WTC11 (cell line): ENCODE results near the gene SLC25A45. TPM values are rescaled to one million over a fixed set of nuclear protein-coding genes. Genes with fewer than 3 reads are reported as not detected.

Experiments
- ATAC-seq: fragments of 200-7000 bp; cut with Tn5 transposase; 2 replicates; pipeline ENCODE4 v1.10.0; 2021; ENCODE audit warnings: mild to moderate bottlenecking, moderate library complexity
- CTCF ChIA-PET: fragments of 300-600 bp; sonication (Branson Sonifier 250); formaldehyde crosslinking; loops from one replicate; lab custom pipeline; 2021; ENCODE audit warnings: antibody characterized with exemption; lab: Charles Lee
- POLR2A ChIA-PET: fragments of 350-600 bp; sonication (Branson Sonifier 250); formaldehyde crosslinking; loops from one replicate; lab custom pipeline; 2021; ENCODE audit warnings: antibody characterized with exemption; lab: Charles Lee
- DNase-seq: peaks from one replicate; pipeline ENCODE4 v3.0.0; 2021; ENCODE audit warnings: low spot score
- H3K27ac Mint-ChIP-seq: 2 replicates; pipeline ENCODE4 v1.8.0; 2021; ENCODE audit warnings: mixed read lengths
- H3K27me3 Mint-ChIP-seq: 2 replicates; pipeline ENCODE4 v1.8.0; 2021; ENCODE audit warnings: low read depth, mild to moderate bottlenecking, moderate library complexity, mixed read lengths
- H3K36me3 Mint-ChIP-seq: 2 replicates; pipeline ENCODE4 v1.8.0; 2021; ENCODE audit warnings: mixed read lengths
- H3K4me1 Mint-ChIP-seq: 2 replicates; pipeline ENCODE4 v1.8.0; 2022; ENCODE audit warnings: mixed read lengths
- H3K4me3 Mint-ChIP-seq: 2 replicates; pipeline ENCODE4 v1.8.0; 2021; ENCODE audit warnings: mild to moderate bottlenecking, moderate library complexity, mixed read lengths
- H3K9me3 Mint-ChIP-seq: 2 replicates; pipeline ENCODE4 v1.8.0; 2021; ENCODE audit warnings: mixed read lengths
- CREM ChIP-seq: sonication (generic); formaldehyde crosslinking; IDR thresholded peaks from 2 replicates; pipeline ENCODE4 v1.8.1; 2022; ENCODE audit warnings: mild to moderate bottlenecking, missing genetic modification reagents, moderate library complexity
- ETV6 ChIP-seq: sonication (generic); formaldehyde crosslinking; IDR thresholded peaks from 2 replicates; pipeline ENCODE4 v1.8.1; 2022; ENCODE audit warnings: mild to moderate bottlenecking, missing genetic modification reagents
- JAZF1 ChIP-seq: fragments of 250-450 bp; sonication (Bioruptor Pico); IDR thresholded peaks from 2 replicates; pipeline ENCODE4 v1.9.0; 2021; ENCODE audit warnings: moderate library complexity, mild to moderate bottlenecking, inconsistent platforms
- MYBL2 ChIP-seq: sonication (generic); formaldehyde crosslinking; IDR thresholded peaks from 2 replicates; pipeline ENCODE4 v1.8.1; 2023; ENCODE audit warnings: mild to moderate bottlenecking, moderate library complexity, missing genetic modification reagents
- NR2C2 ChIP-seq: sonication (generic); formaldehyde crosslinking; IDR thresholded peaks from 2 replicates; pipeline ENCODE4 v1.8.0; 2022; ENCODE audit warnings: mild to moderate bottlenecking, missing genetic modification reagents
- OVOL2 ChIP-seq: fragments of 250-450 bp; sonication (Bioruptor Pico); IDR thresholded peaks from 2 replicates; pipeline ENCODE4 v1.9.0; 2021; ENCODE audit warnings: mild to moderate bottlenecking, borderline replicate concordance
- PRRX2 ChIP-seq: fragments of 250-450 bp; sonication (Bioruptor Pico); IDR thresholded peaks from 2 replicates; pipeline ENCODE4 v1.8.0; 2021; ENCODE audit warnings: mild to moderate bottlenecking
- TEAD1 ChIP-seq: sonication (generic); formaldehyde crosslinking; IDR thresholded peaks from 2 replicates; pipeline ENCODE4 v1.8.0; 2022; ENCODE audit warnings: mild to moderate bottlenecking, missing genetic modification reagents
- total RNA-seq: library from RNA; stranded (reverse); gene quantifications from 3 replicates; pipeline ENCODE4 v1.2.3, GENCODE V29; 2021
- TF ChIP-seq, protein P1 (sequence below): fragments of 250-450 bp; sonication (Bioruptor Pico); IDR thresholded peaks from 2 replicates; pipeline ENCODE4 v1.9.0; 2021; ENCODE audit warnings: moderate library complexity, mild to moderate bottlenecking, inconsistent platforms, borderline replicate concordance
- TF ChIP-seq, protein P2 (sequence below): fragments of 250-450 bp; sonication (Bioruptor Pico); IDR thresholded peaks from 2 replicates; pipeline ENCODE4 v1.8.0; 2021; ENCODE audit warnings: mild to moderate bottlenecking
- TF ChIP-seq, protein P3 (sequence below): sonication (generic); formaldehyde crosslinking; IDR thresholded peaks from 2 replicates; pipeline ENCODE4 v1.8.1; 2023; ENCODE audit warnings: mild to moderate bottlenecking, missing genetic modification reagents, moderate library complexity
- TF ChIP-seq, protein P4 (sequence below): sonication (generic); formaldehyde crosslinking; IDR thresholded peaks from 2 replicates; pipeline ENCODE4 v1.8.0; 2022; ENCODE audit warnings: mild to moderate bottlenecking, missing genetic modification reagents
- TF ChIP-seq, protein P5 (sequence below): fragments of 250-450 bp; sonication (Bioruptor Pico); conservative IDR thresholded peaks from 2 replicates; pipeline ENCODE4 v1.9.0; 2021; ENCODE audit warnings: mild to moderate bottlenecking
- TF ChIP-seq, protein P6 (sequence below): sonication (generic); formaldehyde crosslinking; conservative IDR thresholded peaks from 2 replicates; pipeline ENCODE4 v1.8.1; 2022; ENCODE audit warnings: mild to moderate bottlenecking, missing genetic modification reagents

SLC25A45 gene
- total RNA-seq, 1 experiment from 2014 or later = 1.7 TPM

DNA sequence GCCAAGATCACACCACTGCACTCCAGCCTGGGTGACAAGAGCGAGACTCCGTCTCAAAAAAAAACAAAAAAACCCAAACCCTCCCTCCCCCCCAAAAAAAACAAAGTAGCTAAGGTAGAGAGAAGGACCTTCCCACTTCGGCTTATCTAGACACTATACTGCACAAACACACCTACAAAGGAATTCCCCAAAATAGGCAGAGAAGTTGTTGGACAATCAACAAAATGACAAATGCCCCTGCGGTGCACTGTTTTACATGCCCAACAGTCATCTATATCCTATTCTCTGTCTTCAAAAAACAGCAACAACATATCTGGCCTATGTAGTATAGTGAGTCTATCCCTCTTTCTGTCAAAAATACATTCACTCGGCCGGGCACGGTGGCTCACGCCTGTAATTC lies 55.4 kb downstream of the SLC25A45 start:
- H3K4me3 Mint-ChIP-seq = no peak overlapping the region
- H3K9me3 Mint-ChIP-seq = no peaks in the 10 kb centered on the region
- POLR2A ChIA-PET = interaction anchor here (1.0 to 1.6 kb wide), 3 partner anchors 10 to 52 kb away, joined by 3 to 5 read pairs (median 4); partner anchors contain the start of gene CDC42EP2
- CTCF ChIA-PET = interaction anchor here (0.6 to 4.8 kb wide), 3 partner anchors 11 to 142 kb away, joined by 3 to 34 read pairs (median 4); partner anchors contain the start of gene CDC42EP2
- TF ChIP-seq, protein P1, sequence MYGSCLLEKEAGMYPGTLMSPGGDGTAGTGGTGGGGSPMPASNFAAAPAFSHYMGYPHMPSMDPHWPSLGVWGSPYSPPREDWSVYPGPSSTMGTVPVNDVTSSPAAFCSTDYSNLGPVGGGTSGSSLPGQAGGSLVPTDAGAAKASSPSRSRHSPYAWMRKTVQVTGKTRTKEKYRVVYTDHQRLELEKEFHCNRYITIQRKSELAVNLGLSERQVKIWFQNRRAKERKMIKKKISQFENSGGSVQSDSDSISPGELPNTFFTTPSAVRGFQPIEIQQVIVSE (CRISPR knock-in tag) = no peak
- TF ChIP-seq, protein P2, sequence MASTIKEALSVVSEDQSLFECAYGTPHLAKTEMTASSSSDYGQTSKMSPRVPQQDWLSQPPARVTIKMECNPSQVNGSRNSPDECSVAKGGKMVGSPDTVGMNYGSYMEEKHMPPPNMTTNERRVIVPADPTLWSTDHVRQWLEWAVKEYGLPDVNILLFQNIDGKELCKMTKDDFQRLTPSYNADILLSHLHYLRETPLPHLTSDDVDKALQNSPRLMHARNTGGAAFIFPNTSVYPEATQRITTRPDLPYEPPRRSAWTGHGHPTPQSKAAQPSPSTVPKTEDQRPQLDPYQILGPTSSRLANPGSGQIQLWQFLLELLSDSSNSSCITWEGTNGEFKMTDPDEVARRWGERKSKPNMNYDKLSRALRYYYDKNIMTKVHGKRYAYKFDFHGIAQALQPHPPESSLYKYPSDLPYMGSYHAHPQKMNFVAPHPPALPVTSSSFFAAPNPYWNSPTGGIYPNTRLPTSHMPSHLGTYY = no peak
- TF ChIP-seq, protein P3, sequence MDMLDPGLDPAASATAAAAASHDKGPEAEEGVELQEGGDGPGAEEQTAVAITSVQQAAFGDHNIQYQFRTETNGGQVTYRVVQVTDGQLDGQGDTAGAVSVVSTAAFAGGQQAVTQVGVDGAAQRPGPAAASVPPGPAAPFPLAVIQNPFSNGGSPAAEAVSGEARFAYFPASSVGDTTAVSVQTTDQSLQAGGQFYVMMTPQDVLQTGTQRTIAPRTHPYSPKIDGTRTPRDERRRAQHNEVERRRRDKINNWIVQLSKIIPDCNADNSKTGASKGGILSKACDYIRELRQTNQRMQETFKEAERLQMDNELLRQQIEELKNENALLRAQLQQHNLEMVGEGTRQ (CRISPR knock-in tag) = no peak
- TF ChIP-seq JAZF1 = no peak
- TF ChIP-seq PRRX2 = no peak
- TF ChIP-seq, protein P4, sequence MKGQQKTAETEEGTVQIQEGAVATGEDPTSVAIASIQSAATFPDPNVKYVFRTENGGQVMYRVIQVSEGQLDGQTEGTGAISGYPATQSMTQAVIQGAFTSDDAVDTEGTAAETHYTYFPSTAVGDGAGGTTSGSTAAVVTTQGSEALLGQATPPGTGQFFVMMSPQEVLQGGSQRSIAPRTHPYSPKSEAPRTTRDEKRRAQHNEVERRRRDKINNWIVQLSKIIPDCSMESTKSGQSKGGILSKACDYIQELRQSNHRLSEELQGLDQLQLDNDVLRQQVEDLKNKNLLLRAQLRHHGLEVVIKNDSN (CRISPR knock-in tag) = no peak
- TF ChIP-seq, protein P5, sequence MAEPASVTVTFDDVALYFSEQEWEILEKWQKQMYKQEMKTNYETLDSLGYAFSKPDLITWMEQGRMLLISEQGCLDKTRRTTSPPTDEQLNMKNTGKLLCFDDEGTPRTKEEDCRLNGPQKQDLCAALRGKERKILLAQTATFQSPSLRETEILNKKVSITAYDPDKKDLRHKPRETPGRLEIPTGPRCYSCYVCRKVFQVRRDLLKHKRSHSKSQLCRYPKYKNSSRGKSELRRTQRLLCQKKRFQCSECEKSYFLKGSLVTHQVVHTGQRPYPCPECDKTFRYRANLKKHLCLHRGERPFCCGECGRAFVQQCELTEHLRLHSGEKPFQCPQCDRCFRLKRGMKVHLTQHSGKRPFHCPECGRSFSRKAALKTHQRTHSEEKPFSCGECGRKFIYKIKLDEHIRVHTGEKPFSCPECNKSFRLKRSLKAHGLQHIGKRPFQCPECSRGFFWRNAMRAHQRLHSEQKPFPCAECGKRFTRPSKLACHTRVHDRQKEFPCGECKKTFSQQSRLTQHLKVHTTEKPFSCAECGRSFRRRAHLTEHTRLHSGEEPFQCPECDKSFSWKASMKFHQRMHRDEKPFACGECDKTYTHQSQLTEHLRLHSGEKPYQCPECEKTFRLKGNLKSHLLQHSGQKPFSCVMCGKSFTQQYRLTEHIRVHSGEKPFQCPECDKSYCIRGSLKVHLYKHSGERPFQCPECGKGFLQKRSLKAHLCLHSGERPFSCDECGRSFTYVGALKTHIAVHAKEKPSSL (CRISPR knock-in tag) = no peak
- TF ChIP-seq TEAD1 (CRISPR knock-in tag) = no peak
- TF ChIP-seq ETV6 (CRISPR knock-in tag) = no peak
- TF ChIP-seq CREM = no peak
- TF ChIP-seq, protein P6, sequence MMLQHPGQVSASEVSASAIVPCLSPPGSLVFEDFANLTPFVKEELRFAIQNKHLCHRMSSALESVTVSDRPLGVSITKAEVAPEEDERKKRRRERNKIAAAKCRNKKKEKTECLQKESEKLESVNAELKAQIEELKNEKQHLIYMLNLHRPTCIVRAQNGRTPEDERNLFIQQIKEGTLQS = no peak
- TF ChIP-seq MYBL2 = no peak
- no peak for TF ChIP-seq NR2C2 (CRISPR knock-in tag)
- no peak for TF ChIP-seq OVOL2 (CRISPR knock-in tag)
- TF ChIP-seq, all 79 proteins: peak for 0
- H3K27me3 Mint-ChIP-seq = peaks cover 5% of the 10 kb centered on the region
- H3K27ac Mint-ChIP-seq = no peak overlapping the region
- peaks cover 11% of the 10 kb centered on the region for H3K4me1 Mint-ChIP-seq
- no peak for DNase-seq
- no peak for ATAC-seq
- H3K36me3 Mint-ChIP-seq = peaks cover 7% of the 10 kb centered on the region

DNA sequence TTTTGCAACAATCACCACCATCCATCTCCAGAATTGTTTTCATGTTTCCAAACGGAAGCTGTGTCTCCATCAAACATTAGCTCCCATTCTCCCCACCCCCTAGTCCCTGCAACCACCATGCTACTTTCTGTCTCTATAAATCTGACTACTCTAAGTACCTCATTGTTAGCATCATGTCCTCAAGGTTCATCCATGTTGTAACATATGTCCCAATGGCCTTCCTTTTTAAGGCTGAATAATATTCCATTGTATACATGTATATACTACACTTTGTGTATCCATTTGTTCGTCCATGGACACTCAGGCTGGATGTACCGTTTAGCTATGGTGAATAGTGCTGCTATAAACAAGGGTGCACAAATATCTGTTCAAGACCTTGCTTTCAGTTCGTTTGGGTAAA lies 57.0 kb downstream of the SLC25A45 start:
- ChIA-PET CTCF (interaction anchor here (1.4 to 4.8 kb wide), 2 partner anchors 10 to 75 kb away, joined by 3 to 34 read pairs; partner anchors contain the start of gene CDC42EP2), POLR2A (no interaction called here)
- no peak for DNase-seq
- ATAC-seq = no peak
- peaks cover 11% of the 10 kb centered on the region for H3K4me1 Mint-ChIP-seq
- peaks cover 3% of the 10 kb centered on the region for H3K27me3 Mint-ChIP-seq
- H3K27ac Mint-ChIP-seq = no peak overlapping the region
- H3K36me3 Mint-ChIP-seq = peaks cover 16% of the 10 kb centered on the region
- no peak overlapping the region for H3K4me3 Mint-ChIP-seq
- H3K9me3 Mint-ChIP-seq = no peaks in the 10 kb centered on the region
- TF ChIP-seq NR2C2 (CRISPR knock-in tag) = no peak

Other genes with a start within 250 kb of the SLC25A45 start
- 27.6 to 34.8 TPM (median 31.8 TPM) in 3 replicates for gene SYVN1, start 248.1 kb downstream of the SLC25A45 start, total RNA-seq
- gene SPDYC, start 212.4 kb downstream of the SLC25A45 start, total RNA-seq = 0.27 to 0.35 TPM (median 0.32 TPM) in 3 replicates
- gene CAPN1, start 200.7 kb downstream of the SLC25A45 start, total RNA-seq = 204 to 257 TPM (median 218 TPM) in 3 replicates
- gene POLA2, start 120.7 kb downstream of the SLC25A45 start, total RNA-seq = 26.9 to 35.6 TPM (median 28.5 TPM) in 3 replicates
- gene CDC42EP2, start 67.8 kb downstream of the SLC25A45 start, total RNA-seq = 11.0 to 15.2 TPM (median 11.5 TPM) in 3 replicates
- 59.0 to 71.0 TPM (median 66.3 TPM) in 3 replicates for gene DPF2, start 48.8 kb downstream of the SLC25A45 start, total RNA-seq
- 1.9 to 2.3 TPM (median 2.1 TPM) in 3 replicates for gene TIGD3, start 27.9 kb downstream of the SLC25A45 start, total RNA-seq
- gene FRMD8, start 4.0 kb upstream of the SLC25A45 start, total RNA-seq = 21.5 to 23.7 TPM (median 22.9 TPM) in 3 replicates
- 28.7 to 38.1 TPM (median 31.7 TPM) in 3 replicates for gene NEAT1, start 40.2 kb upstream of the SLC25A45 start, total RNA-seq
- gene MALAT1, start 116.4 kb upstream of the SLC25A45 start, total RNA-seq = 1,830 to 2,350 TPM (median 2,261 TPM) in 3 replicates
- 69.6 to 76.8 TPM (median 73.0 TPM) in 3 replicates for gene SCYL1, start 142.4 kb upstream of the SLC25A45 start, total RNA-seq
- gene LTBP3, start 175.7 kb upstream of the SLC25A45 start, total RNA-seq = 15.9 to 23.6 TPM (median 20.7 TPM) in 3 replicates
- 54.8 to 70.9 TPM (median 55.7 TPM) in 3 replicates for gene ZNRD2, start 187.8 kb upstream of the SLC25A45 start, total RNA-seq
- gene FAM89B, start 189.9 kb upstream of the SLC25A45 start, total RNA-seq = 13.3 to 17.5 TPM (median 16.7 TPM) in 3 replicates
- 11.8 to 13.7 TPM (median 12.6 TPM) in 3 replicates for gene EHBP1L1, start 193.4 kb upstream of the SLC25A45 start, total RNA-seq
- gene KCNK7, start 213.2 kb upstream of the SLC25A45 start, total RNA-seq = 1.4 to 2.1 TPM (median 2.0 TPM) in 3 replicates
- gene MAP3K11, start 231.6 kb upstream of the SLC25A45 start, total RNA-seq = 46.1 to 56.1 TPM (median 52.8 TPM) in 3 replicates
- 44.6 to 51.6 TPM (median 45.8 TPM) in 3 replicates for gene PCNX3, start 233.1 kb upstream of the SLC25A45 start, total RNA-seq